GM19239 (cell line): Measurements from ENCODE around the gene PIGS.

Source experiments
- DNase-seq: peaks from one replicate; pipeline ENCODE4 v3.0.0; 2011; ENCODE audit warnings: low spot score; ENCODE audit not compliant: insufficient read length
- FAIRE-seq: peaks from 2 replicates; lab custom pipeline; 2011; peaks lifted over from hg19 to GRCh38; lab: Jason Lieb, UNC

The PIGS gene

GRCh38 chr17:28552176-28552999 is 18.9 kb downstream of the PIGS start, which contains the start of gene UNC119:
TSS of gene UNC119 (minus strand) at chr17:28552624. CDS start at chr17:28552557, 67 bp downstream.
- FAIRE-seq (peak; percentile 47), DNase-seq (peak; percentile 71)

- no peak for DNase-seq
These were observed 19.7 kb downstream of the PIGS start for GRCh38 chr17:28551421-28552175.

GRCh38 chr17:28550858-28551257 is 20.5 kb downstream of the PIGS start:
- DNase-seq (no peak), FAIRE-seq (no peak)

More at GRCh38 chr17:28551421-28552175, 19.7 kb downstream of the PIGS start:
- FAIRE-seq: peak; percentile 51

GRCh38 chr17:28549236-28550132 is 21.8 kb downstream of the PIGS start:
- peak; percentile 61 for DNase-seq
- peak; percentile 68 for FAIRE-seq

GRCh38 chr17:28548417-28549130 is 22.8 kb downstream of the PIGS start:
- DNase-seq: no peak
- FAIRE-seq: no peak

GRCh38 chr17:28547623-28548416 is 23.5 kb downstream of the PIGS start:
- DNase-seq: peak; percentile 65

GRCh38 chr17:28547096-28547622 is 24.2 kb downstream of the PIGS start:
- FAIRE-seq (no peak), DNase-seq (no peak)

More at GRCh38 chr17:28547623-28548416, 23.5 kb downstream of the PIGS start:
- peak; percentile 96 for FAIRE-seq

GRCh38 chr17:28545787-28546415 is 25.4 kb downstream of the PIGS start:
- FAIRE-seq: no peak
- no peak for DNase-seq

- FAIRE-seq: no peak
These were observed 26.2 kb downstream of the PIGS start for GRCh38 chr17:28545141-28545503.

GRCh38 chr17:28544402-28545140 is 26.8 kb downstream of the PIGS start:
- FAIRE-seq (no peak), DNase-seq (no peak)

More at GRCh38 chr17:28545141-28545503, 26.2 kb downstream of the PIGS start:
- DNase-seq: no peak

- FAIRE-seq: no peak
- DNase-seq: no peak
These were observed 29.9 kb downstream of the PIGS start for GRCh38 chr17:28541439-28541838.

- FAIRE-seq: no peak
- DNase-seq: no peak
These were observed 31.1 kb downstream of the PIGS start for GRCh38 chr17:28540231-28540630.

GRCh38 chr17:28538296-28538895 is 32.9 kb downstream of the PIGS start:
- FAIRE-seq (no peak), DNase-seq (no peak)

- FAIRE-seq (no peak), DNase-seq (no peak)
These were observed 34.1 kb downstream of the PIGS start for GRCh38 chr17:28537219-28537610.

GRCh38 chr17:28536532-28537218 is 34.6 kb downstream of the PIGS start:
- DNase-seq: no peak
- no peak for FAIRE-seq

GRCh38 chr17:28534740-28535375 is 36.5 kb downstream of the PIGS start:
- no peak for DNase-seq
- no peak for FAIRE-seq
